Measurements from ENCODE around the gene DPP6.

DPP6 gene

GRCh38 chr7:154686305-154686704 is 634.1 kb downstream of the DPP6 start:
- Histone ChIP-seq H3K27me3 (ENCODE audit: insufficient read depth, low read length) (no peaks in the 10 kb centered on the region), H3K4me1 (ENCODE audit: insufficient read depth, low read length) (peaks cover 9% of the 10 kb centered on the region; the same call in 1 of the 2 replicates), H3K36me3 (ENCODE audit: insufficient read depth, low read depth, low read length) (no peaks in the 10 kb centered on the region), H3K4me3 (ENCODE audit: low read length) (no peak overlapping the region), H3K9ac (ENCODE audit: low read depth, low read length) (no peak overlapping the region), H3K27ac (ENCODE audit: low read length) (no peak overlapping the region), H3K9me3 (ENCODE audit: insufficient read depth, low read depth, low read length) (no peaks in the 10 kb centered on the region)

GRCh38 chr7:154688952-154689351 is 636.8 kb downstream of the DPP6 start:
- no peaks in the 10 kb centered on the region for H3K27me3 ChIP-seq (ENCODE audit: insufficient read depth, low read length)
- H3K9ac ChIP-seq (ENCODE audit: low read depth, low read length) = no peak overlapping the region
- H3K4me3 ChIP-seq (ENCODE audit: low read length) = no peak overlapping the region
- no peaks in the 10 kb centered on the region for H3K4me1 ChIP-seq (ENCODE audit: insufficient read depth, low read length)
- H3K27ac ChIP-seq (ENCODE audit: low read length) = no peak overlapping the region
- H3K9me3 ChIP-seq (ENCODE audit: insufficient read depth, low read depth, low read length) = no peaks in the 10 kb centered on the region
- H3K36me3 ChIP-seq (ENCODE audit: insufficient read depth, low read depth, low read length) = no peaks in the 10 kb centered on the region

- no peak overlapping the region for H3K4me3 ChIP-seq (ENCODE audit: low read length)
- no peaks in the 10 kb centered on the region for H3K9me3 ChIP-seq (ENCODE audit: insufficient read depth, low read depth, low read length)
- H3K9ac ChIP-seq (ENCODE audit: low read depth, low read length) = no peak overlapping the region
- no peak overlapping the region for H3K27ac ChIP-seq (ENCODE audit: low read length)
- no peaks in the 10 kb centered on the region for H3K27me3 ChIP-seq (ENCODE audit: insufficient read depth, low read length)
- no peaks in the 10 kb centered on the region for H3K4me1 ChIP-seq (ENCODE audit: insufficient read depth, low read length)
- H3K36me3 ChIP-seq (ENCODE audit: insufficient read depth, low read depth, low read length) = no peaks in the 10 kb centered on the region
These were observed 638.2 kb downstream of the DPP6 start for GRCh38 chr7:154690411-154690810.

GRCh38 chr7:154693661-154694060 is 641.5 kb downstream of the DPP6 start:
- Histone ChIP-seq H3K4me3 (ENCODE audit: low read length) (no peak overlapping the region), H3K27me3 (ENCODE audit: insufficient read depth, low read length) (no peaks in the 10 kb centered on the region), H3K36me3 (ENCODE audit: insufficient read depth, low read depth, low read length) (no peaks in the 10 kb centered on the region), H3K9me3 (ENCODE audit: insufficient read depth, low read depth, low read length) (no peaks in the 10 kb centered on the region), H3K27ac (ENCODE audit: low read length) (no peak overlapping the region), H3K9ac (ENCODE audit: low read depth, low read length) (no peak overlapping the region), H3K4me1 (ENCODE audit: insufficient read depth, low read length) (no peaks in the 10 kb centered on the region)

GRCh38 chr7:154695836-154696235 is 643.6 kb downstream of the DPP6 start:
- Histone ChIP-seq H3K27me3 (ENCODE audit: insufficient read depth, low read length) (no peaks in the 10 kb centered on the region), H3K36me3 (ENCODE audit: insufficient read depth, low read depth, low read length) (no peaks in the 10 kb centered on the region), H3K9me3 (ENCODE audit: insufficient read depth, low read depth, low read length) (no peaks in the 10 kb centered on the region), H3K27ac (ENCODE audit: low read length) (no peak overlapping the region), H3K4me1 (ENCODE audit: insufficient read depth, low read length) (no peaks in the 10 kb centered on the region), H3K4me3 (ENCODE audit: low read length) (no peak overlapping the region), H3K9ac (ENCODE audit: low read depth, low read length) (no peak overlapping the region)

GRCh38 chr7:154696556-154696955 is 644.4 kb downstream of the DPP6 start:
- no peak overlapping the region for H3K27ac ChIP-seq (ENCODE audit: low read length)
- no peaks in the 10 kb centered on the region for H3K4me1 ChIP-seq (ENCODE audit: insufficient read depth, low read length)
- no peaks in the 10 kb centered on the region for H3K27me3 ChIP-seq (ENCODE audit: insufficient read depth, low read length)

GRCh38 chr7:154698726-154699291 is 646.6 kb downstream of the DPP6 start:
- H3K4me3 ChIP-seq (ENCODE audit: low read length) = no peak overlapping the region
- no peaks in the 10 kb centered on the region for H3K27me3 ChIP-seq (ENCODE audit: insufficient read depth, low read length)
- H3K27ac ChIP-seq (ENCODE audit: low read length) = no peak overlapping the region
- no peak overlapping the region for H3K9ac ChIP-seq (ENCODE audit: low read depth, low read length)
- H3K36me3 ChIP-seq (ENCODE audit: insufficient read depth, low read depth, low read length) = no peaks in the 10 kb centered on the region
- H3K9me3 ChIP-seq (ENCODE audit: insufficient read depth, low read depth, low read length) = peaks cover 9% of the 10 kb centered on the region; the same call in 1 of the 2 replicates
- H3K4me1 ChIP-seq (ENCODE audit: insufficient read depth, low read length) = no peaks in the 10 kb centered on the region

More at GRCh38 chr7:154696556-154696955, 644.4 kb downstream of the DPP6 start:
- Histone ChIP-seq H3K9me3 (ENCODE audit: insufficient read depth, low read depth, low read length) (no peaks in the 10 kb centered on the region), H3K9ac (ENCODE audit: low read depth, low read length) (no peak overlapping the region), H3K4me3 (ENCODE audit: low read length) (no peak overlapping the region), H3K36me3 (ENCODE audit: insufficient read depth, low read depth, low read length) (no peaks in the 10 kb centered on the region)

DNA sequence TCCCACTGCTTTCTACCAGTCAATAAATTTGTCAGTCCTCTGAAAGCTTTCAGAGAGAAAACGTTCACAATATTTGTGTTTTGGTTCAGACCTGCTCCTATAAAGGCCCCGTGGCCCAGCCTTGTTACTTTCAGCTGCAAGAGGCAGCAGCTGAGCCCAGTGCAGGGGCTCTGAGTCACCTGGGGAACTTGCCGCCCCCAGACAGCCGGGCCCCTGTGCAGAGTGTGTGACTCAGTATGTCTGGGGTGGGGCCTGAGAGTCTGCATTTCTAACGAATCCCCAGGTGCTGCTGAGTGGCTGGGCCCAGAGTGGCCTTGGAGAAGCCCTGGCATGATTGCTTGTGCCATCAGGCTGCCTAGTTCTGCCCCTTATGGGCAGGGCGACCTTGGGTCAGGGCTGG is 647.2 kb downstream of the DPP6 start:
- H3K4me1 ChIP-seq (ENCODE audit: insufficient read depth, low read length) = no peaks in the 10 kb centered on the region
- H3K9ac ChIP-seq (ENCODE audit: low read depth, low read length) = no peak overlapping the region
- H3K9me3 ChIP-seq (ENCODE audit: insufficient read depth, low read depth, low read length) = peaks cover 14% of the 10 kb centered on the region
- H3K36me3 ChIP-seq (ENCODE audit: insufficient read depth, low read depth, low read length) = no peaks in the 10 kb centered on the region
- no peak overlapping the region for H3K4me3 ChIP-seq (ENCODE audit: low read length)
- no peaks in the 10 kb centered on the region for H3K27me3 ChIP-seq (ENCODE audit: insufficient read depth, low read length)
- H3K27ac ChIP-seq (ENCODE audit: low read length) = no peak overlapping the region

GRCh38 chr7:154709840-154710520 is 657.8 kb downstream of the DPP6 start:
- Histone ChIP-seq H3K36me3 (ENCODE audit: insufficient read depth, low read depth, low read length) (no peaks in the 10 kb centered on the region), H3K27me3 (ENCODE audit: insufficient read depth, low read length) (no peaks in the 10 kb centered on the region), H3K9ac (ENCODE audit: low read depth, low read length) (no peak overlapping the region), H3K9me3 (ENCODE audit: insufficient read depth, low read depth, low read length) (peaks cover 36% of the 10 kb centered on the region), H3K4me1 (ENCODE audit: insufficient read depth, low read length) (no peaks in the 10 kb centered on the region), H3K4me3 (ENCODE audit: low read length) (no peak overlapping the region), H3K27ac (ENCODE audit: low read length) (no peak overlapping the region)

DNA sequence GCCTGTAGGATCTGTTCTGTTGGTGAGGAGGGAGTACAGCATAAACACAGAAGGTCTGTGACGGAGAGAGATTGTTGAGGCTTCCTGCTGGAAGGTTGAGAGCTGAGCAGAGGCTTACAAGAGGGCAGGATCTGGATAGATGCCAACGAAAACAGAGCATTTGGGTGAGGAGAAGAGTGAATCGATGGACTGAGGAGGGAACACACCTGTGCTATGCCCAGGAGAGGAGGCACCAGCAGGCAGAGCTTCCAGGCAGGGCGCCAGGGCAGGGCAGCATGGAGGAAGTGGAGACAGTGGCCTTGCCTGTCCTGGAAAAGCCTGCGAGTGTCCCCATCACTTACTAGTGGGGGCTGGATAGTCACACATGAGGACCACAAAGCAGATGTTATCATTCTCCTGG is 667.8 kb downstream of the DPP6 start:
- no peak overlapping the region for H3K27ac ChIP-seq (ENCODE audit: low read length)
- H3K4me1 ChIP-seq (ENCODE audit: insufficient read depth, low read length) = no peaks in the 10 kb centered on the region
- no peak overlapping the region for H3K9ac ChIP-seq (ENCODE audit: low read depth, low read length)
- no peaks in the 10 kb centered on the region for H3K36me3 ChIP-seq (ENCODE audit: insufficient read depth, low read depth, low read length)
- H3K4me3 ChIP-seq (ENCODE audit: low read length) = no peak overlapping the region
- peaks cover 9% of the 10 kb centered on the region for H3K9me3 ChIP-seq (ENCODE audit: insufficient read depth, low read depth, low read length)
- no peaks in the 10 kb centered on the region for H3K27me3 ChIP-seq (ENCODE audit: insufficient read depth, low read length)

- Histone ChIP-seq H3K9ac (ENCODE audit: low read depth, low read length) (no peak overlapping the region), H3K4me1 (ENCODE audit: insufficient read depth, low read length) (no peaks in the 10 kb centered on the region), H3K27me3 (ENCODE audit: insufficient read depth, low read length) (no peaks in the 10 kb centered on the region), H3K36me3 (ENCODE audit: insufficient read depth, low read depth, low read length) (no peaks in the 10 kb centered on the region), H3K27ac (ENCODE audit: low read length) (no peak overlapping the region), H3K4me3 (ENCODE audit: low read length) (no peak overlapping the region), H3K9me3 (ENCODE audit: insufficient read depth, low read depth, low read length) (peaks cover 14% of the 10 kb centered on the region)
These were observed 668.9 kb downstream of the DPP6 start for GRCh38 chr7:154721086-154721485.

DNA sequence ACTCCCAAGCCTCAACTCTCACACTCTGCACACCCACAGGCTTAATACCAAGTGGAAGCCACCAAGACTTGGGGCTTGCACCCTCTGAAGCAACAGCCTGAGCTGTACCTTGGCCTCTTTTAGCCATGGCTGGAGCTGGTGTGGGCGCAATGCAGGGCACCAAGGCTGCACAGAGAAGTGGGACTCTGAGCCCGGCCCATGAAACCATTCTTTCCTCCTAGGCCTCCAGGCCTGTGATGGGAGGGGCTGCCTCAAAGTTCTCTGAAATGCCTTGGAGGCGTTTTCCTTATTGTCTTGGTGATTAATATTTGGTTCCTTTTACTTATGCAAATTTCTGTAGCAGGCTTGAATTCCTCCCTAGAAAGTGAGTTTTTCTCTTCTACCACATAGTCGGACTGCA is 674.2 kb downstream of the DPP6 start:
- Histone ChIP-seq H3K4me3 (ENCODE audit: low read length) (no peak overlapping the region), H3K27ac (ENCODE audit: low read length) (no peak overlapping the region), H3K36me3 (ENCODE audit: insufficient read depth, low read depth, low read length) (no peaks in the 10 kb centered on the region), H3K4me1 (ENCODE audit: insufficient read depth, low read length) (no peaks in the 10 kb centered on the region), H3K9me3 (ENCODE audit: insufficient read depth, low read depth, low read length) (peaks cover 39% of the 10 kb centered on the region), H3K27me3 (ENCODE audit: insufficient read depth, low read length) (no peaks in the 10 kb centered on the region), H3K9ac (ENCODE audit: low read depth, low read length) (no peak overlapping the region)
